ENCODE results near the gene LRRC8C.

LRRC8C gene

GRCh38 chr1:89762386-89762778, 129.5 kb downstream of the LRRC8C start:
- DNase-seq = peak in 1 of 51 donors; percentile 41

GRCh38 chr1:89762779-89763648, 130.1 kb downstream of the LRRC8C start:
- peak; percentile 19 to 89 (median 71) for DNase-seq

- peak in 1 of 51 donors; percentile 48 for DNase-seq
Observed at GRCh38 chr1:89763649-89763986, 130.7 kb downstream of the LRRC8C start.

GRCh38 chr1:89765774-89766173, 132.9 kb downstream of the LRRC8C start:
- no peak for DNase-seq

GRCh38 chr1:89767618-89768017, 134.7 kb downstream of the LRRC8C start:
- DNase-seq = no peak

All from hypothalamus (tissue), 51 donors.